Ureter (tissue), 1 donor: ENCODE measurements around the gene EPB41L1. TPM values are rescaled to one million over a fixed set of nuclear protein-coding genes. Genes with fewer than 3 reads are reported as not detected.

Experiments
- DNase-seq: peaks from one replicate; pipeline ENCODE4 v3.0.0-alpha.2; 2020; ENCODE audit warnings: low spot score
- total RNA-seq: library from RNA; stranded (reverse); gene quantifications from one replicate; pipeline ENCODE4 v1.2.4, GENCODE V29; 2023
- donor health status: DM: yes; HTN: yes; CAD: no.

Gene EPB41L1
- total RNA-seq, 1 donor from 2014 or later = 165 TPM

DNA sequence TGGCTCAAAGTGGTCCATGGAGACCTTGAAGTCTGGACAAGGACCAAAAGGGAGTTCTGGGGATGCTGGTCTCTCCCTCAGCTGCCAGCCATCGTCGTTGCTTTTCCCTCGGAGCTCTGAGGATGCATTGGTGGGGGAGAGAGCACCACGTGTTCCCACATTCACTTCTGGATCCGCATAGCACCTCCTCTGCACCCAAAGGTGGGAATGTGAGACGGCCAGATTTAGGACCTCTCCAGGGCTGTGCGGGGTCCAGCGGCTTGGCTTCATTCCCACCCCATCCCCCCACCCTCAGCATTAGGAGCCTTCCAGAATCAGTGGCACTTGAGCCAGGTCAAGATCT is 1.1 kb downstream of the EPB41L1 start:
- no peak for DNase-seq

DNA sequence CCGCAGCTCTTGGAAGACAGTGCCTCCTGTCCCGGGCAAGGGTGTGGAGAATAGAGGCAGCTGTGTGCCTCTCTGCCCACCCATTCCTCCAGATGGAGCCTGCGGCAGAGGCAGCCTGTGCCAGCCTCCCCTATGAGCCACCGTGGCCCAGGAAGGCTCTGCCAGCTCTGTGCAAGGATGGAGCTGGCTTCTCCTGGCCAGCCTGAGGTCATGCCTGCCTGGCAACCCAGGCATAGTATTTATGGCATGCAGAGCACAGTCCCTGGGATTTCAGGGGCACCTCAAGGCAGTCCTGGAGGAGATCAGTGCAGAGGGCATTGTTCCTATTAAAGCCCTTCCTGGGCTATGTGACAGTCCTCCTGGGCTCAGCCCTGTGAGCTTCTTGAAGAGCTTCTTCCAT is 1.5 kb downstream of the EPB41L1 start:
- no peak for DNase-seq

DNA sequence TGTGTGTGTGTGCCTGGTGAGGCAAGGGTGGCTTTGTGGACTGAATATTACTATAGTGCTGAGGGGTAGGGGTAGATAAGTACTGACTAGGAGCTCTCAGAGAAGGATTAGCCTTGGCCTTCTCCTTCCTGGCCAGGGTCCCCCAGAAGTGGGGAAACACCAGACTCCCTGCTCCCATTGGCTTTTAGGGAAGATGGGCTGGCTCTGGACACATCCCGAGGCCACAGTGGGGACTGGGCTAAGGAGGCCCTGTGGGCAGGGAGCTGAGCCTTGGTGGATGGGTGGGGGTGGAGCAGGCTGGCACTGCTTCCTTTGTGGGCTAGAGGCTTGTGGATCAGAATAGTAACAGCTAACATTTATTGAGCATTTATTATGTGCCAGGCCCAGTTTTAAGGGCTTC is 3.1 kb downstream of the EPB41L1 start:
- no peak for DNase-seq

DNA sequence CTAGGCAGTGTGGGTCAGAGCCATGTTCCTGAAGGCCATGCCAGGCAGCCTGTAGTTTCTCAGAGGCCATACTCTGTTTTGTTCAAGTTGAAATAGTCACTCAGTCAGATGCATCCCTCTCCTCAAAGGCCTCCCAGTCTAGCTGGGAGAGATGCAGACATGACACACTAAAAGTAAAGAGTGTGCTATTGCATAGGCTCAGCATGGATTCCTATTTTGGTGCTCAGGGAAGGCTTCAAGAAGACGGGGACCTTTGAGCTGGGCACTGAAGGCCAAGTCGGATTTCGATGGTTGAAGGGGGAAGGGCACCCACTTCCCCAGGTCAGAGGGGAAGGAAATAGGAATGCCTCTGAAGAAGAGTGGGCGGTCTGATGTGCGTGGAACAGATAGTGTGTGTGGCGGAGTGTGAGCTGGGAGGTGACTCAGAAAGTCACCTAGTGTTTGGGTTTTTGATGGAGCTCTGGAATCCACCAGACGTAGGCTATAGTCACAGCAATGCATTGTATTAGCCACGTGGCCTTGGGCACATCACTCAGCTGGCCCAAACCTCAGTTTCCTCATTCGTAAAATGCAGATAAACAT is 3.7 kb downstream of the EPB41L1 start:
- no peak for DNase-seq

DNA sequence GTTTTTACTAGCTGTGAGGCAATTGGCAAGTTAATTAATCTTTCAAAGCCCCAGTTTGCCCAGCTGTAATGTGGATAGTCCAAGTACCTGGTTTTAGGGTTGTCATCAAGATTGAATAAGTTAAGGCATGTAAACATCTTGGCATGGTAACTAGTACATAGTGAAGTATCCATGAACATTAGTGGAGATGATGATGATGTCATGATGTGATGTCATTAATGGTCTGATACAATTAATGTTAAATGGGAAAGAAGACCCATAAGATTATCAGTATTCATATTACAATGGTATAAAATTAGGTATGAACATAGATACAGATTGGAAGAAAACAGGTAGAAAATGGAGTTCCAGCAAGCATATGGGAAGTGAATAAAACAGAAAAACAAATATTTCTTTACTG is 5.3 kb downstream of the EPB41L1 start:
- DNase-seq = no peak

DNA sequence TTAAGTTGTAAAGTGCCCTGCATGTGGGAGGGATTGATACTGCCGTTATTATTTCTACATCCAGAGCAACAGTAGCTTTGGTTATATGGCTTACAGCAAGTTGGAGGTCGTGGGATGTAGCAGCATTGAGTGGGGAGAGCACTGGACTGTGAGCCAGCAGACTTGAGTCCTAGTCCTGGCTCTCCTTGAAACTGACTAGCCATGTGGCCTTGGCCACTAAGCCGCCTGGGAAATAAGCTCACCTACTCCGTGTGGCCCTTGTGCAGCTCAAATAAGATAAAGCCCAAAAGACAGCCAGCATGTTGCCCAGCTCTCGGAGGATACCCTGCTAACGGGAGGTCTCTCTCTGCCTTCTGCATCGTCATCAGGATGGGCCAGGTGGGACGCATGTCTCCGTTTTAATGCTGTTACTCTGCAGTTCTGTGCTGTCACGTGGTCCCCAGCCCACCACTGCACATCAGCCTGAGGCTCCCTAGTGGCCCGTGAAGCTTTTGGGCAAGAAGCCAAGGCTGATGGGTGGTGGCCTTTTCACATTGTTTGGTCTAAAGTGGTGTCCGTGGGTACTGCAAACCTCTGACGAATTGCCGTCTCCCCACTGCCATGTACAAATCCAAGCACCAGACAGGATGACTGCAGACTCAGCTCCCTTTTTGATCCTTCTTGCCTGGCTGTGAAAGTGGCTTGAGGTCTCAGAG is 7.9 kb downstream of the EPB41L1 start:
- no peak for DNase-seq

DNA sequence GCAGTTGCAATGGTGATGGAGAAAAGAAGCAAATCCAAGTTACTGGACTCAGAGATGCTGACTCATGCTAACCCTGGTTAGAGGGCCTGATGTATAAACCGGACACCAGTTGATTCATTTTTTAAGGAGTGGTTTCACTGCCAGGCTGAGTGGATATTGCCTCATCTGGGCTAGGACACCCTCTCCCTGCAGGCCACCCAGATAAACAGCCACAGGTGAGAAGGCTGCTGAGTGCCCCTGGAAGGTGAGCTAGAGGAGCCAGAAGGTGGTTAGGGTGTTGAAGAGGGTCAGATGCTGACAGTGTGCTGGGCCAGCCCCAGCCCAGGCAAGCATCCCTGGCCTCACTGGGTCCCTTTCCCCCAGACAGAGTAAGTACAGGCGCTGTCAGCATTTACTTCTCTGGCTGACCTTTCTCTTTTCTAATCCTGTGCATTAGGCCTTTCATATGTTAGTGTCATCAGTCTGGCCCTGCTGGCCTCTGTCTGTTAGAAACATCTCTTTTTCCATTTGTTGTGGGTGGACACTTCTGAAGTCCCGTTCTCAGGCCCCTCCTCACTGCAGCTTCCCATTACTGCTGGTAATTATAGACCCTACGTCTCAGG is 13.5 kb downstream of the EPB41L1 start:
- no peak for DNase-seq

DNA sequence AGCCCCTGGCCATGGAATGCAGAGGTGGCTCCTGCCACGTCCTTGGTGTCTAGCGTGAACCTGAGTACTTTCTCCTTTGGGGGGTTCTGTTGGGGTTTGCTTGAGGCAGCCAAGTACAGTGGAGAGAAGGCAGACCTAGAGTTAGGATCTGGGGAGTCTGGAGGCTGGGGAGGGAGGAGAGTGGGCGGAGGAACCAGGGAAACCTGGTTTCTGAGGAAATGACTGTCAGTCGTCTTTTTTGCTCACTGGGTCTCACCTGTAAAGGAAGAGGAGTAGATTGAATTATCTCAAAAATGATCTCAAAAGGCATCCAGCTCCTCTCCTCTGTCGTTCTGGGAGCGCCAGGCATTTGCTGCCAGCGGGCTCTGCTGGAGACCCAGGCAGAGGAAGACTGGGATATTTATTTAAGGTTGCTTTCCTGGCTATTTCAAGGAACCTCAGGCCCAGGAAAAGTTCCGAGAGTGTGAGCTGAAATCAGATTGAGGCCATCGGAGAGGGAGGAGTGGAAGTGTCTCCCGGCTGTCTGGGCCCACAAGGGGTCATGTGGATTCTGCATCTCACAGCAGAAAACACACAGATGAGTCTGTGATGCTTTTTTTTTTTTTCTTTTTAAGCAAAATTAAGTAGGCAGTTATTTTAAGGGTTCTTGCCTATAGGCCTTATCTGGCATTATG is 16.1 kb downstream of the EPB41L1 start:
- no peak for DNase-seq

DNA sequence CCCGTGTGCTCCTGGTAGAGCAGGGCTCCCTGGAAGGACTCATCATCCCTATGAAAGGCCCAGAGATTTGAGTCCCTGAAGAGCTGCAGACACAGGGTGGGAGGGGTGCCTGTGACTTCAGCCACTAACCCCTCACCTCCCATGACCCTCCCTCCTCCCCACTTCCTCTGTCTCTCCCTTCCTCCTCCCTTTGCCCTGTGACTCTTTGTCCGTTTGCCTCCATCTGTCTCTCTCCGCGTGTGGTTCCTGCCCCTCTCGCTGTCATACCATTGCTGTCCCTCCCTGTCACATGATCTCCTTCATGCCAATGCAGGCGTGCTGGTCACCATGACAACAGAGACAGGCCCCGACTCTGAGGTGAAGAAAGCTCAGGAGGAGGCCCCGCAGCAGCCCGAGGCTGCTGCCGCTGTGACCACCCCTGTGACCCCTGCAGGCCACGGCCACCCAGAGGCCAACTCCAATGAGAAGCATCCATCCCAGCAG is 19.0 kb downstream of the EPB41L1 start:
- DNase-seq = no peak

DNA sequence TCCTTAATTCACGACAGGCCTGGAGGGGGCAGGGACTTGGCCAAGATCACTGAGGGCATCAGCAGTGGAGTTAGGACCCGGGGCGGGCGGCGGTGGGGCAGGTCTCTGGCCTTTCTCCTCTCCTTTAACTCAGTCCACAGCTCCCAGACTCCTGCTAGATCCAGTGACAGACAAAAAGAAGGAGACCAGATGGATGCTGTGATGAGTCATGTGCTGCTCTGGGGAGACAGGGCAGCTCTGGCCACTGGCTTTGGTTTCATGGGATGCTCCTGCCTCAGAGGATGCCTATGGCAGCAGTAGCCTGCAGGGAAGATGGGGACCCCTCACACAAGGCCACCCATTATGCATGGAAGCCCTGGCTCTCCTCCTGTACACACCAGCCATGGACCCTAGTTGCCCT is 20.5 kb downstream of the EPB41L1 start:
- DNase-seq = no peak

DNA sequence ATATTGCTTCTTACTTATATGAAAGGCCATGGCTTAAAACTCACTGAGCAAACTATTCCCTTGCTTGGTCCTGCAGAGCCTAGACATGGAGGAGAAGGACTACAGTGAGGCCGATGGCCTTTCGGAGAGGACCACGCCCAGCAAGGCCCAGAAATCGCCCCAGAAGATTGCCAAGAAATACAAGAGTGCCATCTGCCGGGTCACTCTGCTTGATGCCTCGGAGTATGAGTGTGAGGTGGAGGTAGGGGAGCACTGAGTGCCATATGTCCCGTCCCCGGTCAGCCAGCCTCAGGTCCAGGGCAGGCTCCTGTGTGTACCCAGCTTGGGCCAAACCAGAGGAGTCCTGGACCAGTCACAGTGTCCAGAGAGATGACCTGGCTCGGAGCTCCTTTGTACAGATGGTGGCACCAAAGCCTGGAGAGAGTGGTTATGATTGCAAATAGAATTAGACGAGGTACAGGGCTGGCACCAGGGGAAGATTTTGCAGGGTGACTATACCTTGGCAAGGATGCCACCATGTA is 21.0 kb downstream of the EPB41L1 start:
- DNase-seq = no peak

DNA sequence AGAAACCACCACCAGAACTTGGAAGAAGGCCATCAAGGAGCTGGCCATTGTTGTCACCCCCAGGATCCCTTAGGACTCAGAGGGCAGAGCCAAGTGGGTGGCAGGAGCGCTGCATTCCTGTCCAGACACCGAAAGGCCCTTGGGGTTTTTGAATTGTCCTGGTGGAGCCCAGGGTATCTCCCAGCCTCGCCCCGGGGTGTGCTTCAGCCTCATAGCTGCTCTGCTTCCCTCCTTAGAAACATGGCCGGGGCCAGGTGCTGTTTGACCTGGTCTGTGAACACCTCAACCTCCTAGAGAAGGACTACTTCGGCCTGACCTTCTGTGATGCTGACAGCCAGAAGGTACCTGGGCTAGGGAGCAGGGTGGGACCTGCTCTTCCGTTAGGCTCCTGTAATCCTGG is 23.2 kb downstream of the EPB41L1 start:
- DNase-seq = no peak

DNA sequence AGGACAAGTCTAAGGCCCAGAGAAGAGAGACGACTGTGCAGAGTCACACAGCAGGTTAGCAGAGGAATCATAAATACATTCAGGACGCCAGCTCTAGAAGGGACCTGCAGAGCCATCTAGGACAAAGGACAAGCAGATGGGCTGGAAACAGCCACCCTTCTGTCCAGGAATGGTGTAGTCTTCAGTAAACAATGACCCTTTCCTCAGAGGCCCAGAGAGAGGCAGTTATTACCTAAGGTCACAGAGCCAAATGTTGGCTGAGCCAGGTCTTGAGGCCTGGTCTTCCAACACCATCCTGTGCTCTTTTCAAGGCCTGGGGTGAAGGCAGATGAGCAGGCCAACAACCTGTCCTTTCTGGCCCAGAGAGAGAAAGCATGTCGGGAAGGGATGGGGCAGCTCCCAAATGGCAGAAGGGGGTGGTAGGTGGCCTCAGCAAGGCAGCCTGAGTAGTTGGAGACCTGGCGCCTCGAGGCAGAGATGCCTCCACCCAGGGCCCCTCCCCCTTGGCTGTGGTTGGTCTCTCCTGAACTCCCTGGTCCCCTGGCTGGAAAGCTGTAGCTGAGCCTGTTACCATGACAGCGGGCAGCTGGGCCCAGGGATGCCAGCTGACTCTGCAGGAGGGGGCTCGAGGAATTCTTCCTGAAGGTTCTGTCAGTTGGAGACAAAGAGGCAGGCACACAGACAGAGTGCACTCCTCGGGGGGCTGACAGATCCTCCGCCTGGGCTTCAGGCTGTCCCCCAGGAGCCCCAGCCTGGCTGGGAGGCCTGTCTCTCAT is 24.8 kb downstream of the EPB41L1 start:
- no peak for DNase-seq

DNA sequence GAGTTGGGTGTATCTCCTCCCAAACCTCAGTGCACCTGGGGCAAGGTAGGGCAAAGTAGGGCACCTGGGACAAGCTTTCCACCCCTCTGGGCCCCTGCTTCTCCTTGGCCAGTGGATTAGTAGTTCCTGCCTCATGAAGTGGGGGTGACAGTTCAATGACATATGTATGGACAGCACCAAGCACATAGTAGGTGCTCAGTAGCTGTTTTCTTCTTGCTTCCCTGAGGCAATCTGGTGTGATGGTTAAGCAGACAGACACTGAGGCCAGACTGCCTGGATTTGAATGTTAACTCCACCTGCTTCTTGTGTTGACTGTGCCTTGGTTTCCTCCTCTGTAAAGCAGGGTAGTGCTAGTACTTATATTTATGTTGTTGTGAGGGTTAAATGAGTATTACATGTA is 25.8 kb downstream of the EPB41L1 start:
- DNase-seq = no peak

DNA sequence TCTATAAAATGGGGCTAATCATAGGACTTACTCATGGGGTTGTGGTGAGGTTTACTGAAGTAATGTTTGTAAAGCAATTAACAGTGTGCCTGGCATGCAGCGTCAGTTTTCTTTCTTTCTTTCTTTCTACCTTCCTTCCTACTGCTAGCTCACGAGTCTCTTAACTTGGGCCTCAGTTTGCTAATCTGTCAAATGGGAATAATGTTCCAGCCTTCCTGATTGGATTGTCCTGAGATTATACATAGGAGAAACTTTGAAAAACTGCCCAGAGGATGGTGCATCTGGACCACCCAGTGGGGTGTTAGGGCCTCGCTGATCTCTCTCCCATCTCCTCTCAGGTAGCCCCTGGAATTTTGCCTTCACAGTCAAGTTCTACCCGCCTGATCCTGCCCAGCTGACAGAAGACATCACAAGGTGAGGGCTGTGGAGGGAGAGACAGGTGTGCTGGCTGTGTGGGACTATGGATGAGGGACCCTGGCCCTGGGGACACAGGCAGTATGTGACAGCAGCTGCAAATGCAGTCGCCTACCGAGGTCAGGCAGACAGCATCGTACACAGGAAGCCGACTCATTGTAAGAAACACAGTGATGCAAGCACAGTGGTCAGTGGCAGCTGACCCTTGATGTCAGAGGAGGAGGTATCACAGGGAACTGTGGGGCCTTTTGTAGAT is 27.5 kb downstream of the EPB41L1 start:
- DNase-seq = no peak

DNA sequence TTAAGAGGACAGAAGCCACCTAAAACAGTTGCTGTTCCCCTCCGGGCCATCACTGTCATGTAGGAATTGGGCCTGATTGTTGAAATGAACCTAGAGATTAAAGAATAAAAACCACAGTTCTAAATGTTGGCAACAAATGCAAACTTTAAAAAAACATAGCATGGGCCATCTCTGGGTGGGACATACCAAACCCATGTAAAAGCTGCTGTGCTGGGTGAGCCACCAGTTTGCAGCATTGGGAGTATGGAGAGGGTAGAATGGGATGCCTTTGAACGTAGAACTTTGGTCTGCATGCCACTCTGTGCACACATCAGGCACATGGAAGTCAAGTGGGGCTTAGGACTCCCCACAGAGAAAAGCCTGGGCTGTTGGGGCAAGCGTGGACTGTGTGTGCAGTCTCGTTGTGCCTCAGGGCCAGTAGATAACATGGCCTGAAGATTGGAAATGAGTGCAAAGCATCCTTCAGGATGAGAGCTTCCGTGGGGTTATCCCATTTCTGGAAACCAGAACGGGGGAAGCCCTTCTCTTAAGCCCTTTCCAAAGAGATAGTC is 28.1 kb downstream of the EPB41L1 start:
- no peak for DNase-seq

DNA sequence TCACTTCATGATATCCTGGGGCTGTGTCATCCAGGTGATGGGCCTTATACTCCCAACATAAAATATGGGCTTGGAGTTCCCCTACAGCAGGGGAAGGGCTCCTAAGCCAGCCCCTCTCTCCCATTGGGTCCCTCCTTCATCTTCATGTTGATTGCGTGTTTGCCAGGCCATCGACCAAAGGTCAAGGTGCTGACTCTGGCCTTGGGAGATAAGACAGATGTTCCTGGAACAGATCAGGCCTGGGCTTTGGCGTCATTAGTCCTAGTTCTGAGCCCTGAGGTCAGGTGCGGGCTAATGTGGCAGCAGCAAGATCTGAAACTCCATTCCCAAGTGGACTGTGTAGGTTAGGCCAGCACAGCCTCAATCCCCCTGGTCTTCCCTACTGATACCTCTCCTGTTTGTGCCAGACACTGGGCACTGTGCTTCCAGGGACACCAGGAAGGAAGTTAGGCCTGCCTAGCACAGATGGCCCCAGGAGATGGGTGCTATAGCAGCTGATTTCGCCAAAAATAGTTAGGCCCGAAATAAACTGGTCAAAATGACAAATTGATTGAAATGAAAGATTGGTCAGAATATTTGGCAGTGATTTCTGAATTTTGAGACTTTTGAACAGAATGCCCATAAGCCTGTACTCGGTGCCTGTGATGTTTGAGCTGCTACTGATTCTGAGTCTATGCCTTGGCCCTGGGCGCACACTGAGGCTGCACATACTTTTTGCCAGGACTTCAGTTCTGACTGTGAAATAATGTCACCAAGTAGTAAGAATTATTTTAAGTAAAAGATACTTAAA is 28.8 kb downstream of the EPB41L1 start:
- DNase-seq = no peak

DNA sequence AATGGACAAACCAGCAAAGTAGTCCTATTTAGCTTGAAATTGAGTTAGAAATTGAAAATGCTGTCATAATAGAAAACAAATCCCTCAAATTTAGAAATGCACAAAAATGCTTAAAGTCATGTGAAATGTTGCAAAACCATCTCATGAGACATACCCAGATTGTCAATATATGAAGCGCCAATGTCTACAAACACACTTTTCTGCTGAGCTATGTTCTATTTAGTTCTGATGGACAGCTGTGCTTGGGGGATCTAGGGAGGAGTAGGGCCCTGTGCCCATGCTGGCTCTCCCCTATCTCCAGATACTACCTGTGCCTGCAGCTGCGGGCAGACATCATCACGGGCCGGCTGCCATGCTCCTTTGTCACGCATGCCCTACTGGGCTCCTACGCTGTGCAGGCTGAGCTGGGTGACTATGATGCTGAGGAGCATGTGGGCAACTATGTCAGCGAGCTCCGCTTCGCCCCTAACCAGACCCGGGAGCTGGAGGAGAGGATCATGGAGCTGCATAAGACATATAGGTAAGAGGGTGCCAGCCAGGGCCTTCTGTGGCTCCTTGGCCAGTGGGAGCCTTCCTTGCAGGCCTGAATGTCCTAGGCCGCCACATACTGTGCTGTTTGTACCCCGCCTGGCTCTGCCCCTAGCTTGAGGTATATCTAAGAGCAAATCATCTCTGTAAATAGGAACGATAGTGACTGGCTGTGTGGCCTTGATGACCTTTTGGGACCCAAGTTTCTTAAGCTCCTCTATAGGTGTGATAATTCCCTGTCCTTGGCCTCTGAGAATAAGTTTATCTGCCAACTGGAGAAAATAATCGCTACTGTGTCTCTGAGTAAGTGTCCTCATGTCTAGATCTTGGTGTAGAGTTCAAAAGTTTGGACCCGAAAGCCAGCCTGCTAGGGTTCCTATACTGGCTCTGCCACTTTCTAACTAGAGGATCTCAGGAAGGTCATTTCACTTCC is 30.6 kb downstream of the EPB41L1 start:
- DNase-seq = no peak
